IMR-90 (cell line): Measurements from ENCODE around the gene SMLR1. TPM values are rescaled to one million over a fixed set of nuclear protein-coding genes. Genes with fewer than 3 reads are reported as not detected.

ENCODE experiments used
- ATAC-seq: fragments of 200-7000 bp; cut with Tn5 transposase; 2 replicates; pipeline ENCODE4 v1.9.1; 2020; ENCODE audit warnings: low read depth, mild to moderate bottlenecking, moderate library complexity
- BruUV-seq: library from RNA; stranded (reverse); fragments of 400-500 nt; replicated peaks from 2 replicates; lab custom pipeline; 2021; lab: Mats Ljungman, UMichigan
- CTCF ChIA-PET: fragments of 300-600 bp; formaldehyde crosslinking; extraction: SDS; loops from one replicate; lab custom pipeline; 2021; ENCODE audit warnings: antibody characterized with exemption; lab: Yijun Ruan, JAX
- POLR2A ChIA-PET: fragments of 300-600 bp; sonication (Branson Sonifier 250); formaldehyde crosslinking; loops from one replicate; lab custom pipeline; 2022; ENCODE audit warnings: antibody characterized with exemption; ENCODE audit not compliant: unreplicated experiment; lab: Charles Lee
- DNase-seq: peaks from one replicate; pipeline ENCODE4 v3.0.0; 2013
- H2AFZ ChIP-seq: replicated peaks from 2 replicates; pipeline ENCODE3; 2013; ENCODE audit warnings: low read length, mild to moderate bottlenecking; ENCODE audit not compliant: poor library complexity
- H2AK5ac ChIP-seq: 2 replicates; pipeline ENCODE4 v1.6.1; 2013; ENCODE audit warnings: low read depth, low read length, inconsistent platforms
- H2AK9ac ChIP-seq: replicated peaks from 2 replicates; pipeline ENCODE3; 2013; ENCODE audit warnings: mild to moderate bottlenecking, low read depth, low read length, moderate library complexity; ENCODE audit not compliant: poor library complexity
- H2BK120ac ChIP-seq: 2 replicates; pipeline ENCODE4 v1.6.1; 2013; ENCODE audit warnings: low read depth, low read length, inconsistent platforms
- H2BK15ac ChIP-seq: 3 replicates; pipeline ENCODE4 v1.6.1; 2013; ENCODE audit warnings: low read depth, low read length, inconsistent platforms
- H2BK20ac ChIP-seq: 2 replicates; pipeline ENCODE4 v1.6.1; 2013; ENCODE audit warnings: low read depth, mild to moderate bottlenecking, inconsistent platforms, low read length, moderate library complexity
- H2BK5ac ChIP-seq: 2 replicates; pipeline ENCODE4 v1.6.1; 2013; ENCODE audit warnings: mild to moderate bottlenecking, low read depth, low read length, inconsistent platforms; ENCODE audit not compliant: poor library complexity, severe bottlenecking
- H3K14ac ChIP-seq: replicated peaks from 2 replicates; pipeline ENCODE4 v1.6.1; 2013; ENCODE audit warnings: low read depth, low read length, inconsistent platforms
- H3K18ac ChIP-seq: 2 replicates; pipeline ENCODE4 v1.6.1; 2013; ENCODE audit warnings: low read depth, low read length, control low read depth
- H3K23ac ChIP-seq: 2 replicates; pipeline ENCODE4 v1.6.1; 2013; ENCODE audit warnings: low read depth, low read length, inconsistent platforms
- H3K27ac ChIP-seq: 2 replicates; pipeline ENCODE4 v1.5.1; 2013; ENCODE audit warnings: mild to moderate bottlenecking, control low read depth, low read length; ENCODE audit not compliant: insufficient read depth
- H3K27me3 ChIP-seq: 2 replicates; pipeline ENCODE4 v1.6.1; 2013; ENCODE audit warnings: low read length; ENCODE audit not compliant: control insufficient read depth, insufficient read depth
- H3K36me3 ChIP-seq: 2 replicates; pipeline ENCODE4 v1.6.1; 2013; ENCODE audit warnings: low read length, mixed read lengths; ENCODE audit not compliant: control insufficient read depth, insufficient read depth
- H3K4ac ChIP-seq: 2 replicates; pipeline ENCODE4 v1.6.1; 2013; ENCODE audit warnings: low read depth, low read length, inconsistent platforms
- H3K4me1 ChIP-seq: 2 replicates; pipeline ENCODE4 v1.6.1; 2013; ENCODE audit warnings: low read length, mixed read lengths; ENCODE audit not compliant: control insufficient read depth, insufficient read depth
- H3K4me2 ChIP-seq: 2 replicates; pipeline ENCODE4 v1.6.1; 2013; ENCODE audit warnings: low read depth, mild to moderate bottlenecking, control low read depth, low read length, moderate library complexity
- H3K4me3 ChIP-seq: 2 replicates; pipeline ENCODE4 v1.5.1; 2013; ENCODE audit warnings: low read depth, mild to moderate bottlenecking, control low read depth, low read length, moderate library complexity; ENCODE audit not compliant: insufficient read depth
- H3K56ac ChIP-seq: 2 replicates; pipeline ENCODE4 v1.6.1; 2013; ENCODE audit warnings: low read length, inconsistent platforms; ENCODE audit not compliant: insufficient read depth; ENCODE audit errors: extremely low read depth
- H3K79me1 ChIP-seq, 2 experiments: 2 replicates each; pipeline ENCODE4 v1.6.1; 2013; ENCODE audit warnings: low read length in 2 of 2, inconsistent platforms in 1 of 2, low read depth in 1 of 2
- H3K9ac ChIP-seq: 2 replicates; pipeline ENCODE4 v1.6.1; 2013; ENCODE audit warnings: low read depth, low read length, control low read depth
- H3K9me1 ChIP-seq: 2 replicates; pipeline ENCODE4 v1.6.1; 2013; ENCODE audit warnings: low read length, inconsistent platforms; ENCODE audit not compliant: insufficient read depth
- H3K9me3 ChIP-seq: 2 replicates; pipeline ENCODE4 v1.6.1; 2013; ENCODE audit warnings: low read length; ENCODE audit not compliant: control insufficient read depth, insufficient read depth
- H4K20me1 ChIP-seq: 2 replicates; pipeline ENCODE4 v1.6.1; 2013; ENCODE audit warnings: low read length, inconsistent platforms; ENCODE audit not compliant: insufficient read depth
- H4K5ac ChIP-seq: 2 replicates; pipeline ENCODE4 v1.6.1; 2013; ENCODE audit warnings: mild to moderate bottlenecking, low read depth, low read length, control low read depth
- H4K8ac ChIP-seq, 2 experiments: 2 replicates each; pipeline ENCODE4 v1.6.1; 2013; ENCODE audit warnings: low read depth in 2 of 2, low read length in 2 of 2, control low read depth in 1 of 2, inconsistent platforms in 1 of 2
- H4K91ac ChIP-seq: 2 replicates; pipeline ENCODE4 v1.6.1; 2013; ENCODE audit warnings: low read depth, low read length, inconsistent platforms; ENCODE audit not compliant: insufficient read depth
- CEBPB ChIP-seq: IDR thresholded peaks from 2 replicates; pipeline ENCODE4 v1.6.1; 2012; ENCODE audit warnings: low read depth, low read length, improper control_type of control experiment
- MAZ ChIP-seq: IDR thresholded peaks from 2 replicates; pipeline ENCODE4 v1.6.1; 2012; ENCODE audit warnings: low read depth, mild to moderate bottlenecking, low read length, improper control_type of control experiment, moderate library complexity, borderline replicate concordance
- MXI1 ChIP-seq: IDR thresholded peaks from 2 replicates; pipeline ENCODE4 v1.6.1; 2012; ENCODE audit warnings: low read depth, mild to moderate bottlenecking, low read length, moderate library complexity, borderline replicate concordance
- POLR2A ChIP-seq: IDR thresholded peaks from 2 replicates; pipeline ENCODE4 v1.6.1; 2012; ENCODE audit warnings: mild to moderate bottlenecking, low read depth, low read length
- RAD21 ChIP-seq: IDR thresholded peaks from 2 replicates; pipeline ENCODE4 v1.6.1; 2012; ENCODE audit warnings: low read length, improper control_type of control experiment
- SMC3 ChIP-seq: fragments of 150-350 bp; IDR thresholded peaks from 2 replicates; pipeline ENCODE4 v1.6.1; 2016; ENCODE audit warnings: low read depth, mild to moderate bottlenecking, antibody characterized with exemption, low read length, moderate library complexity
- WGBS, 2 experiments: methylation state at CpG; one replicate each; pipeline versions ENCODE4 v1.1.5 to v1.1.7; 2013; ENCODE audit warnings: missing lambda C conversion rate in 2 of 2; ENCODE audit not compliant: insufficient read length in 1 of 2; ENCODE audit errors: extremely low coverage in 2 of 2; 5-methylcytosine and 5-hydroxymethylcytosine counted together
- dilution Hi-C: fragments of 300-500 bp; cut with HindIII; formaldehyde crosslinking; loops from one replicate; pipeline ENCODE4 v1.14.3; 2018; ENCODE audit warnings: low sequenced_read_pairs; ENCODE audit not compliant: unreplicated experiment
- in situ Hi-C: fragments of 300-500 bp; cut with MboI; formaldehyde crosslinking; loops from 3 replicates; pipeline ENCODE4 v1.14.3; 2019; ENCODE audit warnings: low sequenced_read_pairs, inconsistent platforms, mixed read lengths
- intact Hi-C: fragments of 100-400 bp; cut with micrococcal nuclease; formaldehyde crosslinking; loops from 2 replicates; pipeline ENCODE4 v1.10.0; 2022
- polyA plus RNA-seq, 3 experiments: library from polyadenylated mRNA; depleted of rRNA; stranded (reverse); fragments of >200 nt; gene quantifications; 2 replicates each; pipeline ENCODE4 v1.2.3, GENCODE V29; 2012; ENCODE audit warnings: low replicate concordance in 1 of 3
- total RNA-seq: library from RNA; depleted of rRNA; stranded (reverse); fragments of >200 nt; gene quantifications from 2 replicates; pipeline ENCODE4 v1.2.3, GENCODE V29; 2012
- TF ChIP-seq, protein P1 (sequence below): fragments of 150-350 bp; IDR thresholded peaks from 2 replicates; pipeline ENCODE4 v1.6.1; 2017; ENCODE audit warnings: mild to moderate bottlenecking, antibody characterized with exemption, low read length, low read depth
- TF ChIP-seq, protein P2 (sequence below): conservative IDR thresholded peaks from 2 replicates; pipeline ENCODE4 v1.5.1; 2012; ENCODE audit warnings: mild to moderate bottlenecking, low read depth, low read length, improper control_type of control experiment

The SMLR1 gene
- total and polyA plus RNA-seq, 2 of the 4 experiments (the other 2 are of a cell fraction) = not detected

GRCh38 chr6:130843575-130844320, 16.5 kb downstream of the SMLR1 start:
- Histone ChIP-seq H2BK15ac (no peak overlapping the region), H3K56ac (no peak overlapping the region), H2AK9ac (no peak overlapping the region), H3K4me2 (no peak overlapping the region), H3K27ac (no peak overlapping the region), H3K79me1 (no peaks in the 10 kb centered on the region; a peak in 1 of 4 replicates), H4K20me1 (no peaks in the 10 kb centered on the region), H2AK5ac (no peak overlapping the region), H2BK5ac (no peak overlapping the region), H3K23ac (no peak overlapping the region), H4K8ac (no peak overlapping the region), H3K4me1 (peaks cover 6% of the 10 kb centered on the region), H2AFZ (no peak overlapping the region), H3K9me1 (peaks cover 5% of the 10 kb centered on the region; the same call in 1 of the 2 replicates), H3K9me3 (no peaks in the 10 kb centered on the region), H3K9ac (no peak overlapping the region), H4K5ac (no peak overlapping the region), H2BK120ac (no peak overlapping the region), H3K36me3 (peaks cover 6% of the 10 kb centered on the region), H2BK20ac (no peak overlapping the region), H3K4me3 (no peak overlapping the region), H3K14ac (no peak overlapping the region), H3K27me3 (no peaks in the 10 kb centered on the region), H4K91ac (no peak overlapping the region), H3K4ac (no peak overlapping the region), H3K18ac (no peak overlapping the region)
- ChIA-PET CTCF (no interaction called here), POLR2A (no interaction called here)
- TF ChIP-seq MAZ (no peak), POLR2A (no peak), SMC3 (peak; percentile 24; the same call in 1 of the 2 replicates), CEBPB (no peak), RAD21 (peak; percentile 64), MXI1 (no peak)
- TF ChIP-seq, protein P1, sequence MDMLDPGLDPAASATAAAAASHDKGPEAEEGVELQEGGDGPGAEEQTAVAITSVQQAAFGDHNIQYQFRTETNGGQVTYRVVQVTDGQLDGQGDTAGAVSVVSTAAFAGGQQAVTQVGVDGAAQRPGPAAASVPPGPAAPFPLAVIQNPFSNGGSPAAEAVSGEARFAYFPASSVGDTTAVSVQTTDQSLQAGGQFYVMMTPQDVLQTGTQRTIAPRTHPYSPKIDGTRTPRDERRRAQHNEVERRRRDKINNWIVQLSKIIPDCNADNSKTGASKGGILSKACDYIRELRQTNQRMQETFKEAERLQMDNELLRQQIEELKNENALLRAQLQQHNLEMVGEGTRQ = no peak
- TF ChIP-seq, protein P2, sequence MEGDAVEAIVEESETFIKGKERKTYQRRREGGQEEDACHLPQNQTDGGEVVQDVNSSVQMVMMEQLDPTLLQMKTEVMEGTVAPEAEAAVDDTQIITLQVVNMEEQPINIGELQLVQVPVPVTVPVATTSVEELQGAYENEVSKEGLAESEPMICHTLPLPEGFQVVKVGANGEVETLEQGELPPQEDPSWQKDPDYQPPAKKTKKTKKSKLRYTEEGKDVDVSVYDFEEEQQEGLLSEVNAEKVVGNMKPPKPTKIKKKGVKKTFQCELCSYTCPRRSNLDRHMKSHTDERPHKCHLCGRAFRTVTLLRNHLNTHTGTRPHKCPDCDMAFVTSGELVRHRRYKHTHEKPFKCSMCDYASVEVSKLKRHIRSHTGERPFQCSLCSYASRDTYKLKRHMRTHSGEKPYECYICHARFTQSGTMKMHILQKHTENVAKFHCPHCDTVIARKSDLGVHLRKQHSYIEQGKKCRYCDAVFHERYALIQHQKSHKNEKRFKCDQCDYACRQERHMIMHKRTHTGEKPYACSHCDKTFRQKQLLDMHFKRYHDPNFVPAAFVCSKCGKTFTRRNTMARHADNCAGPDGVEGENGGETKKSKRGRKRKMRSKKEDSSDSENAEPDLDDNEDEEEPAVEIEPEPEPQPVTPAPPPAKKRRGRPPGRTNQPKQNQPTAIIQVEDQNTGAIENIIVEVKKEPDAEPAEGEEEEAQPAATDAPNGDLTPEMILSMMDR = peak; percentile 52
- intact Hi-C loops = loop anchor here (1.0 to 2.0 kb wide), 2 partner anchors 478 to 521 kb away; no protein-coding TSS in a partner anchor
- no TSS peak for BruUV-seq
- peak; percentile 33 for DNase-seq
- 100% methylated on average over 1 of the region's 3 CpGs; no CpG with 5 or more reads in 1 of the 2 experiments for WGBS, 2 experiments
- peak; percentile 56; the same call in 1 of the 2 replicates for ATAC-seq
- dilution Hi-C loops = no loop called here
- in situ Hi-C loops = loop anchor here (10.0 kb wide), 1 partner anchor 529 kb away; no protein-coding TSS in a partner anchor
